ENCODE results near the gene TCAIM.

The TCAIM gene

DNA sequence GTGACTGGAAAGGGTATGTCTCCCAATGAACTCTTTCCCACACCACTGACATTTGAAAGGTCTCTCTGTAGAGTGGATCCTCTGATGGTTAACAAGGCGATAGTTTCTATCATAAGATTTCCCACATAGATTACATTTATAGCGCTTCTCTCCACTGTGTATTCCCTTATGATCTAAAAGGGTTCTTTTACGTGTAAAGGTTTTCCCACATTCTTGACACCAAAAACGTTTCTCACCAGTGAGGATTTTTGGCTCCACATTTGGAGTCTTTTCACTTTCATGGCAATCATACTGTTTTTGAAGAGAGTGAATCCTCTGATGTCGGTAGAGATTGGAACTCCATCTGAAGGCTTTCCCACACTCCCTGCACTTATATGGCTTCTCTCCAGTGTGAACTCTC is 108.4 kb downstream of the TCAIM start:
- no peak for DNase-seq

DNA sequence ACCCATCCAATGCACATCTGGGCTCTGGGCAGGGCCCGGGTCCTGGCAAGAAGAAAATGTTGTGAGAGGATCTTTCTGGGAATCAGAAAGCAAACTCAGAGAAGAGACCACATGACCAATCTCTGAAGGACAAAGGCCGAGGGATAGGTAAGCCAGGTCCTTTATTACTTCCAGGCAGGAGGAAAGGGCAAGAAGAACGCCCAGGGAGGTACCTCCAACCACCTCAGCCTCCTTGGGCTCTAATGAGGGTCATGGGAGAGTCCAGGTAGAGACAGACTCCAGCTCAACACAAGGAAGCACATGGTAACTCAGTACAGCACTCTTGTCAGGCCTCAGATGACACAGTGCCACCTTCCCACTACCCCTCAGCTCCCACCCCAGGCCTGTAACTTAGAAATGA is 112.9 kb downstream of the TCAIM start:
- DNase-seq: no peak

DNA sequence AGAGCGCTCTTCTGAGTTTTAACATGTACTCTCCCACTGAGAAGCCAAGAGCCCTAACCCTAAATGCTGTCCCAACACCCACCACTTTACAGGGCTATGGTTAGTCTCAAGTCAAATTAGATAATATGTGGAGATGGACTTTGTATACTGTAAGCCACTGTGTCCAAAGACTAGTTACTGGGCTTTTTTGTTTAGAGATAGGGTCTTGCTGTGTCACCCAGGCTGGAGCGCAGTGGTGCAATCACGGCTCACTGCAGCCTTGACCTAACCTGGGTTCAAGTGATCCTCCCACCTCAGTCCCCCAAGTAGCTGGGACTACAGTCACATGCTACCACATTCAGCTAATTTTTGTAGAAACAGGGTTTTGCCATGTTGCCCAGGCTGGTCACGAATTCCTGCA is 115.7 kb downstream of the TCAIM start:
- no peak for DNase-seq

DNA sequence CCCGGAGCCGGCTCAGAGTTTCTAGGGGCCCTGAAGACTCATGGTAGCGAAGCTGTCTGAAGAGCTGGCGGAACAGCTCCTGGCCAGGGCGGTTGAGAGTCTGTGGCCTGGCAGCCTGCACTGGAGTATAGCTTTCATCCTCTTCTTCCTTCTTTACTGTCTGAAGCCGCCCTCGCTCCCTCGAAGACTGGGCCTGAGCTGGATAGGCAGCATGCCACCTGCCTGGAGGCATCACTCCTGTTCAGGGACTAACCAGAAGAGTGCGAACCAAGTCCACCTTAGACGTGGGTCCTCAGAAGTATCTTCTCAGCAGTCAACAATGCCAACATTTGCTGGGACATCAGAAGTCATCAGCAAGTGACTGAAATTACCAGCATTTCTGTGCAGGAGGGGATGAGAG is 116.8 kb downstream of the TCAIM start:
- no peak for DNase-seq
